Tibial artery (tissue), 4 donors: ENCODE data around the gene NT5DC2.

Experiments
- DNase-seq, 2 donors: peaks; one replicate each; pipeline ENCODE4 v3.0.0-alpha.2; 2019
- H3K27ac ChIP-seq, 2 donors: fragments of 200-600 bp; sonication (generic) in 1 of 2; 1 replicate in 1 of 2; 2 replicates in 1 of 2; pipeline ENCODE4 v1.5.1; 2018 to 2019; ENCODE audit warnings: mild to moderate bottlenecking in 1 of 2
- H3K27me3 ChIP-seq, 2 donors: fragments of 200-600 bp; sonication (generic) in 1 of 2; one replicate each; pipeline versions ENCODE4 v1.5.1 to v1.6.0; 2016 to 2019
- H3K36me3 ChIP-seq, 3 donors: fragments of 200-600 bp; sonication (generic) in 2 of 3; one replicate each; pipeline ENCODE4 v1.5.1; 2016 to 2019; ENCODE audit warnings: mild to moderate bottlenecking in 2 of 3
- H3K4me1 ChIP-seq, 4 donors: fragments of 200-600 bp; sonication (generic) in 2 of 4; 1 replicate in 3 of 4; 2 replicates in 1 of 4; pipeline ENCODE4 v1.5.1; 2016 to 2019
- H3K4me3 ChIP-seq, 2 donors: fragments of 200-600 bp; sonication (generic) in 1 of 2; 1 replicate in 1 of 2; 2 replicates in 1 of 2; pipeline ENCODE4 v1.5.1; 2018 to 2019; ENCODE audit warnings: mild to moderate bottlenecking in 2 of 2
- H3K9me3 ChIP-seq, 3 donors: fragments of 200-600 bp; sonication (generic) in 1 of 3; one replicate each; pipeline ENCODE4 v1.5.1; 2016 to 2019
- intact Hi-C: fragments of 100-400 bp; cut with DNase I; formaldehyde crosslinking; loops from one replicate; pipeline ENCODE4 v1.15.0; 2023; ENCODE audit warnings: low total_unique reads
- TF ChIP-seq, protein P1 (sequence below), 2 experiments: fragments of 200-600 bp in 1 of 2; fragments of 450-650 bp in 1 of 2; IDR thresholded peaks; one replicate each; pipeline ENCODE4 v1.5.1; 2017 to 2019; ENCODE audit warnings: antibody characterized with exemption in 2 of 2, mild to moderate bottlenecking in 1 of 2, moderate library complexity in 1 of 2

Gene NT5DC2

DNA sequence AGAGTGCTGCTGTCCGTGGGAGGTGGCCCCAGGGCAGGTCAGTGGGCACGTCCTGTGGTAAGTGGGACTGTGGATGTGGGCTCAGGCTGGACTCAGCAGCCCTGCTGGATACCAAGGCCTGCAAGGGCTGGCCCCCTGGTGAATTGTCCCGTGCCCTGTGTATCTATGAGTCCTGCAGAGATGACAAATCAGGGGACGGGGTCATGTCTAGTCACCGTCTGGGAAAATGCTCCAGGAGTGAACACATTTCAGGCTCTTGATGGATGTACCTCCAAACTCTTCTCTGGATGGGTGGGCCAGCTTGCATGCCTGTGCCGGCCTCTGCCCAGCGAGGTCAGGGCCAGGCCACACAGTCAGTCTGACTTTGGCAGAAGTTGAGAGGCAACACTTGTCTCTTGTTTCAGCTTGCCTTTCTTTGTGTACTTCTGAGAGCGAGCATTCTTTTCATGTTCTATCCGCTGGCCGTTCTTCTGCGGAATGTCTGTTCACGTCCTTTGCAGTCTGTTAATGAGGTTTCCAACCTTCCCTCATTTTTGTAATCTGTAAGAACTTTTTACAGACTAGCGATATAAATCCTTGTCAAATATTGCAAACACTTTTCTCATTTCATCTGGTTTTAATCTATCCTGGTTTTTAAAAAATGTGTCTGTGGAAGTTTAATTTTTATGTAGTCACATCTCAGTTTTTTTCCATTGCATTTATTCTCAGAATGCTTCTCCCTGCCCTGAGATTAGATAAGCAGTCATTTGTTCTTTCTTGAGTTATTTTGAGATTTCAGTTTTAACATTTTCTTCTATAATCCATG is 49.9 kb downstream of the NT5DC2 start:
- Histone ChIP-seq H3K4me3 (no peak overlapping the region), H3K4me1 (peaks cover 0 to 5% (median 0%) of the 10 kb centered on the region in 4 donors), H3K36me3 (peaks cover 79 to 100% (median 94%) of the 10 kb centered on the region in 3 donors), H3K9me3 (no peaks in the 10 kb centered on the region), H3K27ac (peak overlapping the region in 1 of 2 donors; percentile 28), H3K27me3 (no peaks in the 10 kb centered on the region)
- intact Hi-C loops: no loop called here
- TF ChIP-seq, protein P1, sequence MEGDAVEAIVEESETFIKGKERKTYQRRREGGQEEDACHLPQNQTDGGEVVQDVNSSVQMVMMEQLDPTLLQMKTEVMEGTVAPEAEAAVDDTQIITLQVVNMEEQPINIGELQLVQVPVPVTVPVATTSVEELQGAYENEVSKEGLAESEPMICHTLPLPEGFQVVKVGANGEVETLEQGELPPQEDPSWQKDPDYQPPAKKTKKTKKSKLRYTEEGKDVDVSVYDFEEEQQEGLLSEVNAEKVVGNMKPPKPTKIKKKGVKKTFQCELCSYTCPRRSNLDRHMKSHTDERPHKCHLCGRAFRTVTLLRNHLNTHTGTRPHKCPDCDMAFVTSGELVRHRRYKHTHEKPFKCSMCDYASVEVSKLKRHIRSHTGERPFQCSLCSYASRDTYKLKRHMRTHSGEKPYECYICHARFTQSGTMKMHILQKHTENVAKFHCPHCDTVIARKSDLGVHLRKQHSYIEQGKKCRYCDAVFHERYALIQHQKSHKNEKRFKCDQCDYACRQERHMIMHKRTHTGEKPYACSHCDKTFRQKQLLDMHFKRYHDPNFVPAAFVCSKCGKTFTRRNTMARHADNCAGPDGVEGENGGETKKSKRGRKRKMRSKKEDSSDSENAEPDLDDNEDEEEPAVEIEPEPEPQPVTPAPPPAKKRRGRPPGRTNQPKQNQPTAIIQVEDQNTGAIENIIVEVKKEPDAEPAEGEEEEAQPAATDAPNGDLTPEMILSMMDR (IDR thresholded peaks at IDR 0.05): no peak
- DNase-seq: no peak

GRCh38 chr3:52483081-52483480 is 50.6 kb downstream of the NT5DC2 start:
- Histone ChIP-seq H3K27ac (no peak overlapping the region), H3K27me3 (no peaks in the 10 kb centered on the region), H3K4me1 (peaks cover 0 to 5% (median 0%) of the 10 kb centered on the region in 4 donors), H3K36me3 (peaks cover 79 to 100% (median 94%) of the 10 kb centered on the region in 3 donors), H3K4me3 (no peak overlapping the region), H3K9me3 (no peaks in the 10 kb centered on the region)
- TF ChIP-seq, protein P1 (IDR thresholded peaks at IDR 0.05): no peak
- DNase-seq: no peak
- intact Hi-C loops: no loop called here

- Histone ChIP-seq H3K27ac (no peak overlapping the region), H3K27me3 (no peaks in the 10 kb centered on the region), H3K36me3 (peaks cover 81 to 100% (median 94%) of the 10 kb centered on the region in 3 donors), H3K4me3 (no peak overlapping the region), H3K4me1 (peaks cover 0 to 5% (median 0%) of the 10 kb centered on the region in 4 donors), H3K9me3 (no peaks in the 10 kb centered on the region)
- TF ChIP-seq, protein P1 (IDR thresholded peaks at IDR 0.05): peak in 1 of 2 experiments; percentile 14
- intact Hi-C loops: no loop called here
- no peak for DNase-seq
Observed at GRCh38 chr3:52481819-52482521, 51.7 kb downstream of the NT5DC2 start.

GRCh38 chr3:52480768-52481715 is 52.6 kb downstream of the NT5DC2 start:
- H3K27ac ChIP-seq: no peak overlapping the region
- no peak overlapping the region for H3K4me3 ChIP-seq
- no peak for DNase-seq
- intact Hi-C loops: no loop called here
- H3K4me1 ChIP-seq: peaks cover 0 to 5% (median 0%) of the 10 kb centered on the region in 4 donors
- H3K36me3 ChIP-seq: peaks cover 81 to 100% (median 95%) of the 10 kb centered on the region in 3 donors
- H3K9me3 ChIP-seq: no peaks in the 10 kb centered on the region
- H3K27me3 ChIP-seq: no peaks in the 10 kb centered on the region
- TF ChIP-seq, protein P1 (IDR thresholded peaks at IDR 0.05): no peak
